HG03097 (cell line): Measurements from ENCODE around the gene CENPF.
"Not testable (repeated sequence)": the region's sequence is repeated elsewhere in the genome, so short reads cannot be mapped to it uniquely, and the experiment has no call there.

Source experiments
- ATAC-seq: cut with Tn5 transposase; IDR thresholded peaks from one replicate; pipeline ENCODE4 v1.9.1; 2021; ENCODE audit not compliant: unreplicated experiment, low FRiP score

CENPF gene, protein sequence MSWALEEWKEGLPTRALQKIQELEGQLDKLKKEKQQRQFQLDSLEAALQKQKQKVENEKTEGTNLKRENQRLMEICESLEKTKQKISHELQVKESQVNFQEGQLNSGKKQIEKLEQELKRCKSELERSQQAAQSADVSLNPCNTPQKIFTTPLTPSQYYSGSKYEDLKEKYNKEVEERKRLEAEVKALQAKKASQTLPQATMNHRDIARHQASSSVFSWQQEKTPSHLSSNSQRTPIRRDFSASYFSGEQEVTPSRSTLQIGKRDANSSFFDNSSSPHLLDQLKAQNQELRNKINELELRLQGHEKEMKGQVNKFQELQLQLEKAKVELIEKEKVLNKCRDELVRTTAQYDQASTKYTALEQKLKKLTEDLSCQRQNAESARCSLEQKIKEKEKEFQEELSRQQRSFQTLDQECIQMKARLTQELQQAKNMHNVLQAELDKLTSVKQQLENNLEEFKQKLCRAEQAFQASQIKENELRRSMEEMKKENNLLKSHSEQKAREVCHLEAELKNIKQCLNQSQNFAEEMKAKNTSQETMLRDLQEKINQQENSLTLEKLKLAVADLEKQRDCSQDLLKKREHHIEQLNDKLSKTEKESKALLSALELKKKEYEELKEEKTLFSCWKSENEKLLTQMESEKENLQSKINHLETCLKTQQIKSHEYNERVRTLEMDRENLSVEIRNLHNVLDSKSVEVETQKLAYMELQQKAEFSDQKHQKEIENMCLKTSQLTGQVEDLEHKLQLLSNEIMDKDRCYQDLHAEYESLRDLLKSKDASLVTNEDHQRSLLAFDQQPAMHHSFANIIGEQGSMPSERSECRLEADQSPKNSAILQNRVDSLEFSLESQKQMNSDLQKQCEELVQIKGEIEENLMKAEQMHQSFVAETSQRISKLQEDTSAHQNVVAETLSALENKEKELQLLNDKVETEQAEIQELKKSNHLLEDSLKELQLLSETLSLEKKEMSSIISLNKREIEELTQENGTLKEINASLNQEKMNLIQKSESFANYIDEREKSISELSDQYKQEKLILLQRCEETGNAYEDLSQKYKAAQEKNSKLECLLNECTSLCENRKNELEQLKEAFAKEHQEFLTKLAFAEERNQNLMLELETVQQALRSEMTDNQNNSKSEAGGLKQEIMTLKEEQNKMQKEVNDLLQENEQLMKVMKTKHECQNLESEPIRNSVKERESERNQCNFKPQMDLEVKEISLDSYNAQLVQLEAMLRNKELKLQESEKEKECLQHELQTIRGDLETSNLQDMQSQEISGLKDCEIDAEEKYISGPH (N-terminal part only)

DNA sequence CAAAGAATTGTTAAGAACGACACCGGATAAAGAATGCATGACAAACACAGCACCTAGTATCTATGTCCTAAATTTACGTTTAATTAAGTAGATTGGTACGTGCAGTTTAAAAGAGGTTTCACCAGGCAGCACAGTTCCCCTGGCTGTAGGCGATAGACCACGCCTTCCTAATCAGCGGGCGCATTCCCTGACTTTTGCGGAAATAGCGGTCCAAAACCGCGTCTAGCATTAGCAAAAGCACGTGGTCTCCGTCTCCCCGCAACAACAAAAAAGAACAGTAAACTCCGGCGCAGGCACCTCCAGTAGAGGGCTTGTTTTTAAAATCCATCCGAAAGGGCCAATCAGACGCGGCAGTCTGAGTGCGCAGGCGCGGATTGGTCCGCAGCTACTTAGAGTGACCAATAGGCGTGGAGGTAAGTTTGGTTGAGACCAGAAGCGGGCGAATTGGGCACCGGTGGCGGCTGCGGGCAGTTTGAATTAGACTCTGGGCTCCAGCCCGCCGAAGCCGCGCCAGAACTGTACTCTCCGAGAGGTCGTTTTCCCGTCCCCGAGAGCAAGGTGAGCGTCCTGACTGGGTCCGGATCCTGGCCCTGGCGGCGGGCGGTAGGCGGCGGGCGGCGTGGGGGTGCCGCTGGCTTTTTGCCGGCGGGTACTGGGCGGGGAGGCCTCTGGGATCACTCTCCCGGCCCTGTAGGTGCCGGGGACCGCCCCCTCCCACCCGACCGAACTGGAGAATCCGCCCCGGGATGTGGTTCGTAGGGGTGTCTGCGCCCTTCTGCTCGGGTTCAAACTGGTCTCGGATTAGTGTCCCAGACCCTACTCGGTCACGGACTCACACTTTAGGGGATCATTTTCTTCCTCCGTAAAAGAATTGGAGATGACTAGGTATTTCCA is at the start of gene CENPF:
CENPF (plus strand) TSS at position 432 of the 894 bp plus-strand sequence. CDS start 10,560 bp downstream, outside the sequence.
- ATAC-seq, result peak; percentile 98

DNA sequence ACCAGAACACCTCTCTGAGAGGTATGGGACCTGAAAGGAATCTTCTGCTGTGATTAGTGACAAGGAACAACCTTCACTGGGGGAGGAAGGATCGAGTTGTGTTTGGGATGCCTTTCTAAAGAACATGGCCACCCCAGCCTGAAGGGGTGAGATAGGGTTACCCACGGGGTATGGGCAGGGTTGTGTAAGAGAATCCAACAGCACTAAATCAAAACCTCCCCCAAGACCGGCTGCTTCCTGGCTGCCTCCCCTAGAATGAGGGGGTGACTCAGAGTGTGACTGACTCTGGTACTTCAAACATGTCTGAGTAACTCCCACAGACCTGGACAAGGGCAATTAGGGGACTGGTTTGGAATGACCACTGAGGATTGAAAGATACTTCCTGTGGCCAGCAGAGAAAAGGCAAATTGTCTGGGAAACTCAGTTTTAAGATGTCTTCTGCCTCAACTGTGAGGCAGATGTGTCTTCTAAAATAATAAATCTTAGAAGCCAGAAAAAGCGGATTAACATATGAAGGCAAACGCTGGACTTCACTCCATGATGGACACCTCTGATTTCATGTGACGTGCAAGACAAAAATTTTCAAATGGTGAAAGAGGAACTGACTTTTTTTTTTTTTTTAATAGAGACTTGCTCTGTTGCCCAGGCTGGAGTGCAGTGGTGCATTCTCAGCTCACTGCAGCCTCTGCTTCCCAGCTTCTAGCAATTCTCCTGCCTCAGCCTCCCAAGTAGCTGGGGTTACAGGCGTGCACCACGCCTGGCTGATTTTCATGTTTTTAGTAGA is 44.9 kb upstream of the CENPF start:
- ATAC-seq, result peak; percentile 60

DNA sequence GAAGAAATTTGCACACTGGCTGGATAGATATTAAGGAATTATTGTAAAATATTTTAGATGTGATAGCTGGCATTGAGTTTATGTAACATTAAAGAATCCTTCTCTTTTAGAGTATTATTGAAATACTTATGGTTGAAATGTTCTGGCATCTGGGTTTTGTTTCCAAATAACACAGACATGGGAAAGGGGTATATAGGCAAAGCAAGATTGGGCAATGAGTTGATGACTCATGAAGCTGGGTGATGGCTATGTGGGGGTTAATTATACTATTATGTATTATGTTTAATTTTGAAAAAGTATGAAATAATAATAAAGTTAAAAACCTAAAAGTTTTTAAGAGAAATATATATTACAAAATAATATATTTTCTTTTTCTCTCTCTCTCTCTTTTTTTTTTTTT is 39.1 kb upstream of the CENPF start:
- ATAC-seq, result no peak

DNA sequence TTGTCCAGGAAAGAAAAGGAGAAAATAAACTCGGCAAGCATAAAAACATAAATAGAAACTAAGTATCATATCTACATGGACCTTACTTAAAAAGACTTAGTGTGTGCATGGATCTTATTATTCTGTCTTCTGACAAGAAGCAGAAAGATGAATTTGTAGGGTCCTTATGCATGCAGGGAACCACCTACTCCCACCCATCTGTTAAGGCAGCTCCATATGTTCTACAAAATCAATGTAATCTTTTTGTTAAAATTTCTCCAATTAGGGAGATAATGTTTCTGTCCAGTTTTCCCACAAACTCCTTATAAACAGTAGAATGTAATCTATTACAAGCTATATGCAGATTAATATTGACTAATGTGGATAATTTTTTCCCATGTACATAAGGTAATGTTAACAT is 37.7 kb upstream of the CENPF start:
- ATAC-seq, result no peak

DNA sequence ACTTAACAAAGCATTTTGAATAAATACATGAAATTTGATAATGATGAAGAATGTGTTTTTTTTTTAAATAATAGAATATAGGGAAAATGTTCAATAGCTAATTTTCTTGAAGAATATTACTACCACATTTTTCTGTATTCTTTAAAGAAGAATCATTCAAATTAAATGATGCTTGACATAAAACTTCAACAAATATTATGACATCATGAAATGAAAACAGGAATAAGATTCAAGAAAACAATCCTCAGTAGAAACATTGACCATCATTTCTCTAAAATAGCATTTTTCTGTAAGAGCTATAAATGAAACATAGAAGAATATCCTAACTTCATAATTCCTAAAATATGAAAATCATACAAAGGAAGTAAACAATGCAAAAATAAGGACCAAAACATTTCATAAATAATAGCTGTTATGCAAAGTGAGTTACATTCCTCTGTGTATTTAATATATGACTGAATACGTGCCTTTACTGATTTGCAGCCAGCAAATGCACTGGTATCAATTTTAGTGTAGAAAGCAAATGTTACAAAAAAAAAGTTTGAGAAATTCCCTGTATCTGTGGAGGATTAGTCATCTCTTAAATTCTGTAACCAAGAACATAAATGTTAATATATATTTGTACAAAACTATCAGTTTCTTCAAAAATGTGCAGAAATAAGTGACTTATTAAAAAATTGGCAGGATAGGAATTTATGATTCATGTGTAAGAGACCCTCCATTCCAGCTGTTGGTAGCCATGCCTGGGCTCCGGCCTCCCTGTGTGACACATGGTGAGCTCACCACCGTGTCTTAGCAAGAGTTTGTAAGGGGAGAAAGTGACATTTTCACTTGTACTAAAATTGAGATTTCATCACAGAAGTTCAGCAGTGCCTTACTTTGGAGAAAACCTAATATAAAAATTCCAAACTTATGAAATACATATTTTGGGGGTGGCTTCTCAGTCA is 36.6 kb upstream of the CENPF start:
- ATAC-seq, result no peak

DNA sequence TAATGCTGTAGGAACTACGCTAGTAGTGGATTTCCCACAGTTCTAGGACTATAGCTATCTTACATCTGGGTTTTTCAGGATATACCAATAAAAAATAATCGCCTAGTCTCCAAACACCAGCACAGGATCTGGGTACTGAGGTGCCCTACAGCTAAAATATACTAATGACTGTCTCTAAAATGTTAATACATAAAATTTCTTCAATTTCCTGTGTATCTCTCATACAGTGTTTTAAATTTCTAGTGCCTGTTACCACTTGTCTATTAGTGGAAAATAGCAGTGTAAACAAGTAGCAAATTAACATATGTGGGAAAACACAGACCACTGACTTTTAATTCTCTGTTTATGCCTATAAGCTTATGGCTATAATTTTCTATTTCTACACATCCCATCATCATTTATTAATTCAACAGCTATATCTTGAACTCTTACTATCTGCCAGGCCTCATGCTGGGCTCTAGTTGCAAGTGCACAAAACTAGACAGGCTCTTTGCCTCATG is 35.5 kb upstream of the CENPF start:
- no peak for ATAC-seq

DNA sequence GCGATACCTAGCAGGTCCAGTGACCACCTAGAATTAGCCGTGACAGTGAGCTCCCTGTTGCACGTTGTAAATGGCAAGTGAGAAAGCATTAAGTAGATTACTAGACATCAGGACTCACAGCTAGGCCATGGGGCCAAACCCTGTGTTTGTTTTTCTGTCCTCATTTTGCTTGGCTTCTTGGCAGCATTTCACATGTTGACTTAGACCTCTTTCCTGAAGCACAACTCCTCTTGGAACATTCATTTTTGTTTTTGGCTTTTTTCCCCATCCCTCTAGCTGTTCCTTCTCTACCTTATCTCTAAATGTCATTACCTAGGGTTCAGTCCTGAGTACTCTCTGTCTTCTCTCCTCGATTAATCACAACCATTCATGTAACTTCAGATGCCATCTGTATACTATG is 34.7 kb upstream of the CENPF start:
- ATAC-seq, result no peak

DNA sequence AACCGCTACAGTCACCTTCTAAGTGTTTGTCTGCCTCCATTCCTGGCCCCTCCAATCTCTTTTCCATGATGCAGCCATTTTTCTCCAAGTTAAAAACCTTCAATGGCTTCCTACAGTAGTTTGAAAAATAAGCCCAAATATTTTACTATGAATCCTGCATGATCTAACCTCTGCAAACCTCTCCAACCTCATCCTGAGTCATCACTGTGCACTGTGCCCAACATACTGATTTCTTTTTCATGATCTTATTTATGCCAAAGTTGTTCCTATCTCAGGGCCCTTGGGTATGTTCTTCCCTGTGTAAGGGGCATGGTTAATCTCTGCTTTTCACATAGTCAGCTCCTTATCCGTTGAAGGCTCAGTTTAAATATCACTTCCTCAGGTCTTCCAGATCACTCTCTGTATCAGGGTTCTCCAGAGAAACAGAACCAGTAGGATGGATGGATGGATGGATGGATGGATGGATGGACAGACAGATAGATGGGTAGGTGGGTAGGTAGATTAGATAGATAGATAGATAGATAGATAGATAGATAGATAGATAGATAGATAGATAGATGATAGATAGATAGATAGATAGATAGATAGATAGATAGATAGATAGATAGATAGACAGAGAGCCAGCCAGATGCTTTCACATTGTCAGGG is 33.5 kb upstream of the CENPF start:
- no peak for ATAC-seq

DNA sequence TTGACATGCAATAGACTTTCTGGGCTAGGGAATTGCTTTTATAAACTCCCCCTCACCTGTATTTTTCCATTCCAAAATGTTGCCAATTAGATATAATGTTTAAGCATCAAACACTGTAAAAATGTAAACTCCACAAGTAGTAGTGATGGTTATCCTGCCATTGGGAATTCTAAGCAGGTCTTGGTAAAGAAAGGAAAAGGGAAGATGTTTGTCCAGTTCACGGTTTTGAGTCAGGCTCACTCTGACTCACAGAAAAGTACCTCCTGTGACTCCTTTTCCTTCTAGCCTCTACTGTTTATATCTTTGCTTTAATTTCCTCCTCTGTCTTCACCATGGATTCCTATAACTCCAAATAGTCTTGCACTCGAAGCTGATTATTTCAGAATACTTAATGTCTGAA is 32.6 kb upstream of the CENPF start:
- ATAC-seq, result no peak

DNA sequence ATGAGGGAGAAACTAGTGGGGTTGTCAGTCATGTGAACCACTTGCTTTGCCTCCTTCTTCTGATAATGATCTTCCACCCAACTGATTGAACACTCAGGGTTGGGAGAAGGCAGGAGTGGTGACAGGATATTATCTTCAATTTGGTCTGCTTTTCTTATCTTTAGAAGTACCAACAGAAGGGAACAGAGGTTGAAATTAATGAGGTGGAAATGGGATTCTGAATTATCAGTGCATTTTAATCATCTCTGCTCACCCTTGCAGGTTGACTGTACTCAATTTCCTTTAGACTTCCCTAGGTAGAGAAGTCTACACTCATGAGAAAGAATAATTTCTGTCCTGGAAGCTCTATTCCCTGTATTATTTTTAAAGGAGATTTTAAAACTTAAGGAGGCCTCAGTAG is 31.7 kb upstream of the CENPF start:
- no peak for ATAC-seq

DNA sequence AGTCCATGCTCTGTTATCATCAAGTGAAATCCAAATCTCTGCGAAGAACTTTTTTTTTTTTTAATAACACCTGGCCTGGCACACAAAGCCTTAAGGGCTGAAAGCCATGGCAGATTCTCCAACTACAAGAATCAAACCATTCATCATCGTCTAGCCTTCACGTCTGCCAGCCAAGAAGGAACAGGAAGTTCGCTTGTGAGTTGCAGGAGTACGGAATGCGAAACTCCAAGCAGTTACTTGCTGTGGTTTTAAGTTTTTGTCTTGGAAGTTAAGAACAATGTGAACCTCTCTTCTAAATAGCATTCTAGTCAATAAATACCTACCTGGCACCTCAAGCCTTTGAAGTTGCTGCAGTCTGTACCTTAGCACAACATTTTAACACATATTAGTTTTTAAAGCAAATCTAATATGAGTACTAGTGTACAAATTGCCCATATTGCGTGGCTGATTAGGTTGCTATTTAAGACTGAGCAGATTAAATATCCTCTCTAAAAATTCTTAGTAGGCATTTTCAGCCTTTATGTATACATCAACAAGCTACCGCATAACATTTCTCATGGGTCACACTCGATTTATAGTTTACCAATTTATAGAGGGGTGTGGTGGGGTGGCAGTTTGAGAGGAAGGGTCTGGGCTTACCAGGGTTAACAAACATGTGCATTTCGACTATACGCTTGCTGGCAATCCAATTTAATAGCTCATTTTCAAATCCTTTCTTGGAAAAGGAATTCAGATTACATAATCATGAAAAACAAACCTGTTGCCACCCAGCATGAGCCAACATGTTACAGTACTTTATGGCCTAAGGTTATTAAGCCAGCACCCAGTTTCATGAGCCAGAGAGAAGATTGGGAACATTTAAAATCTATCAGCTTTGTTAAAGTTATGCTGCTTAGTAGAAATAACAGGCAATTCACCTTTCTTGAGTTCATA is 29.3 kb upstream of the CENPF start:
- no peak for ATAC-seq

DNA sequence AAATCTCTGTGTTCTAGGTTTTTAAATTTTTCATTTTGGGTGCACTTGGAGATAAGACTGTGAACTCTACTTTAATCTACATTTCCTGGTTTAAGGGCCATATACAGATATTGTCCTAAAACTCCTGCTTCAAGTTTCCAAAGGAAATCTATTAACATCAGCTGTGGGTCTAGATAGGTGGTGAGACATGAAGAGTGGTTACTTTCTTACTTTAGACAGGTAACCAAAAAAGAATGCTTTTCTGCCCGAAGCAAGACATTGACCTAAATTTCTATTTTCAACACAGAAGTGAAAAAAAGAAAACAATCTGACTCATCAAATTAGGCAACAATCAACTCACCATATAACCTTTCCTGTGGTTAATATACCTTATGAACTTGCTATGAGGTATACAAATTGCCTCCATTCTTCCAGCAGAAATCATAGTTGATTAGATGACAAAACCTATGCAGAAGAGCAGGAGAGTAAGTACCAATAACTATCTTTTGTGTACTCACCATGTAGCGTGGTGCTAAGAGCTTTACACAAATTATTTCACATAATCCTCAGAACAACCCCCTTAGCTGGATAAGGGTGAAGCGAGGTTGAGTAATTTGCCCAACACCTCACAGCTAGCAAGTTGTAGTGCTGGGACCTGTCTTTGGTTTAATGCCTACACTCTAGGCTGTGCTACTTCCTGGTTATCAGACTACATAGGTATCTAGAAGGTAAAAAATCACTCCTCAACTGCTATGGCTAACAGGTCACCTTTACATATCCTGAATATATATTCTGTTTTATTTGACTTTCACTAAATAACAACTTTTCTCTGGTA is 28.2 kb upstream of the CENPF start:
- no peak for ATAC-seq

DNA sequence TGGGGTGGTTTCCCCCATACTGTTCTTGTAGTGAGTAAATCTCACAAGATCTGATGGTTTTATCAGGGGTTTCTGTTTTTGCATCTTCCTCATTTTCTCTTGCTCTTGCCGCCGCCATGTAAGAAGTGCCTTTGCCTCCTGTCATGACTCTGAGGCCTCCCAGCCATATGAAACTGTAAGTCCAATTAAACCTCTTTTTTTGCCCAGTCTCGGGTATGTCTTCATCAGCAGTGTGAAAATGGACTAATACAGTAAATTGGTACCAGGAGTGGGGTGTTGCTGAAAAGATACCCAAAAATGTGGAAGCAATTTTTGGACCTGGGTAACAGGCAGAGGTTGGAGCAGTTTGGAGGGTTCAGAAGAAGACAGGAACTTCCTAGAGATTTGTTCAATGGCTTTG is 26.9 kb upstream of the CENPF start:
- not testable (repeated sequence) for ATAC-seq

DNA sequence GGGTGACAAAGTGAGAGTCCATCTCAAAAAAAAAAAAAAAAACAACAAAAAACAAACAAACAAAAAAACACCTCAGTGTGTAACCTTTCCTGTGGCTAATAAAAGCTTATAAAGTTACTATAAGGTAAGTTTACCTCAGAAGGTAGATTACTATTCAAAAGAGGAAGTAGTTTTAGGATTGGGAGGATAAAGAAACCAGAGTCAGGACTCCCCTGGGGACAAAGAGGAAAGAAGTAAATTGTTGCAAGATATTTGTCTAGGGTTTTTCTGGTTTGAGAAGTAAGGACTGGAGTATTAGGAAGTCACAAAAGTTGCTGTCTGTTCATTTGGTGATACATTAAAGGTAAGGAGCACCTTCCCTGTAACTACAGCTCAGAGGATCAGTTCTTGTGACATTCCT is 23.8 kb upstream of the CENPF start:
- ATAC-seq, result no peak

DNA sequence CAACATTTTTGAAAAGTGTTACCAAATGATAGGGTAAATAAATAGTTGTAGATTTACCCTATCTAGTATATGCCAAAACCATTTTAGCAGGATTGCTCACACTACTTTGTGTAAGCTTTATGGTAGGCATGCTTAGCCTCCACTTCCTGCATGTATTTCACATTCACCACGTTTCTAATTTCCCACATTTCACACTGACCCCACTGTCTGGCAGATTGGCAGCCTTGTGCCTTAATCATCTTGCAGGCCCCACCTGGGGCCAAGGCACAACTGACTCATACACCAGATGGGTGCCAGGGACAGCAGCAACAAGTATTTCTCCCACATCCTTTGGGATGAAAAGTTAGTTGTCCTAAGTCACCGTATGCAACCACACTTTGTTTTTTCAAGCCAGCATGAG is 21.2 kb upstream of the CENPF start:
- no peak for ATAC-seq
